Cardiac septum (tissue), 1 donor: ENCODE data around the gene IPO9. TPM values are rescaled to one million over a fixed set of nuclear protein-coding genes. Genes with fewer than 3 reads are reported as not detected.
"Not testable (repeated sequence)": the region's sequence is repeated elsewhere in the genome, so short reads cannot be mapped to it uniquely, and the experiment has no call there.

Source experiments
- DNase-seq: peaks from one replicate; pipeline ENCODE4 v3.0.0-alpha.2; 2020; ENCODE audit warnings: low spot score
- intact Hi-C: fragments of 100-400 bp; cut with DNase I; formaldehyde crosslinking; loops from one replicate; pipeline ENCODE4 v1.14.0; 2022
- total RNA-seq: library from RNA; stranded (reverse); fragmentation: NEBNext Ultra II Directional; extraction: Animal tissue kit (Norgen Biotek cat#: 25700); gene quantifications from one replicate; pipeline ENCODE4 v1.2.1, GENCODE V29; 2021
- donor health status: DM: no; HTN: no; CAD: no.

IPO9 gene
- total RNA-seq, 1 donor from 2014 or later, result 24.7 TPM

DNA sequence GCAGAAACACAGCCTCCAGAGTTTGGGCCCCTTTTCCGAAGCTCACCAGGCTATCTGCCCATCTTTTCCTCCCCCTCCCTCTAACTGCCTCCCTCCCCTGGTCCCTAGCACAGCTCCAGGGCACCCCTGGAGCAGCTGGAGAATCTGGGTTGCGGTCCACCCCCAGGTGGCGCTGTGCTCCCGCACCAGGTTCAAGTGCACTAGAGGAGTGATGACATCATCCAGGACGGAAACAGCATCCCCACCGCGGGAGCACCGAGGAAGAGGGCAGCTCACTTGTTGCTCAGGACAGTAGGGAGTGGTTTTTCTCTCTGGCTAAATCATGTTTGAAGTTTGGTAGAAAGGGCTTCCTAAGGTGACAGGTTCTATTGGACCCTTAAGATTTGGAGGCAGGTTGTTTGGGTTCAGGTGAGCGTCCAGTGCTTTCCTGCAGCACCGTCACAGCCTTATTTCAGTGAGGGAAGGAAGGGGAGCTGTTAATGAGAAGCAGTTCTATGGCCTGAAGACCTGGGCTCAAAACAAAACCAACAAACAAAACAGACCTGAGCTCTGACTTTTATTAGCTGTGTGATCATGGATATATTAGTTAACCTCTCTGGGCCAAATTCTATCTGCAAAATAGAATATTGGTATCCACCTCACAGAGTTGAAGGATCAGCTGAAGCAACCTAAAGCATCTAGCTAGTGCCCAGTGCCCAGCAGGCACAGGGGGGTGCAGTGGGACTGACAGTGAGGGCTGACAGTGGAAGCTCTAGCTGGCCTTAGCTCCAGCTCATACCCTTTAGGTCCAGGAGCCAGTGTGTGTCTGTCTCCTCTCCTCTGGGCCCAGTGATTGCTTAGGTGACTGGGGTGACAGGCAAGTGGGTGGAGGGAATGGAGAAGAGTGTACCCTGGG lies 67.2 kb downstream of the IPO9 start:
- intact Hi-C loops, result loop anchor here (1.0 to 10.0 kb wide), 3 partner anchors 71 to 239 kb away; partner anchors contain the start of gene IPO9
- DNase-seq, result peak; percentile 94

DNA sequence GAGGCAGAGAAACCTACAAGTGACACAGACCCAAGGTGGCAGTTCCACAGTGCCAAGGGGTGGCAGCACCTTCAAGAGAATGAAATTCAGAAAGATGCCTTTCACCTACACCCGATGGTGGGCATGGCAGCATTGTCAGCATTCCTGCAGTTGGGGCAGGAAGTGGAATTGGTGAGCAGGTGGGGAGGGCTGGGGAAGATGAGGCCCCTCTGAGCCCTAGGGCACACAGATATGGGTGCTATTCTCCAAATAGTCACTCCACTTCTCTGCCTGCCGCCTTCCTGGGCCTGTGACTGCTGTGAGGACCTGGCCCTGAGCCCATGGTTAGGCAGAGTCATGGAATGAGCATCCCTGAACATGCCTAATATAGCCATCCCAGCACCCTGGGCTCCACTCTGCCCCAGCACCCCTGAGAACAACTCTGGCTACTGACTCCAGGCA lies 68.0 kb downstream of the IPO9 start:
- intact Hi-C loops, result loop anchor here (1.0 to 10.0 kb wide), 3 partner anchors 72 to 238 kb away; partner anchors contain the start of gene IPO9
- DNase-seq, result peak; percentile 85

GRCh38 chr1:201898240-201898894 lies 69.4 kb downstream of the IPO9 start:
- no peak for DNase-seq
- intact Hi-C loops, result loop anchor here (10.0 kb wide), 2 partner anchors 74 to 236 kb away; partner anchors contain the start of gene IPO9

GRCh38 chr1:201898992-201899391 lies 70.0 kb downstream of the IPO9 start:
- intact Hi-C loops, result loop anchor here (10.0 kb wide), 2 partner anchors 74 to 236 kb away; partner anchors contain the start of gene IPO9
- no peak for DNase-seq

- no peak for DNase-seq
- intact Hi-C loops, result loop anchor here (10.0 kb wide), 2 partner anchors 75 to 235 kb away; partner anchors contain the start of gene IPO9
These were observed 70.9 kb downstream of the IPO9 start for GRCh38 chr1:201899683-201900429.

DNA sequence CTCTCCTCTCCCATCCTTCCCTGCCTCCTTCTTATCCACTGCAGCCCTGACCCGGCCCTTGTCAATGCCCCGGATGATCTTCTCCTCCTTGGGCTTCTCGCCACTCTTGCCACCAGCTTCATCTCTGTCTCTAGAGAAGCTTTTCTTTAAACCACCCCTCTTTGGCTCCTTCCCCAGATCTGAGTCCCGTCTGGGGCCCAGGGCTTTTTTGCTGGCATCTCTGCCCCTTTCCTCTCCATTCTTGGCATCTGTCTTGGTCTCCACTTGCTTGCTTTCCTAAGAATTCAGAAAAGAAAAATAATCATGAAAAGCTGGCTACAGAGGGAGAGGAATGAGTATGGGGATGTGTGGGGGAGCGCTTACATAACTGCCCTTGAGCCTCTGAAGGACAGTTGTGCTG lies 71.5 kb downstream of the IPO9 start:
- intact Hi-C loops, result no loop called here
- DNase-seq, result no peak

DNA sequence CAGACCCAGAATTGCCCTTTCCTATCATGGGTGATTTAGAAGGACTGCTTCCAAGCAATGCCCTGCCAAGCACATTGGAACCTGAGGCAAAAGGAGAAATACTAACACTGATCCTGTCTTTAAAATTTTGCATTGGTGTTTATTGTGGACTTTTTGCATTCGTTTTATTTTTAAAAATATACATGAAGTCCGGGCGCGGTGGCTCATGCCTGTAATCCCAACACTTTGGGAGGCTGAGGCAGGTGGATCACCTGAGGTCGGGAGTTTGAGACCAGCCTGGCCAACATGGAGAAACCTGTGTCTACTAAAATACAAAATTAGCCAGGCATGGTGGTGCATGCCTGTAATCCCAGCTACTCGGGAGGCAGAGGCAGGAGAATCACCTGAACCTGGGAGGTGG lies 72.1 kb downstream of the IPO9 start:
- intact Hi-C loops, DNase-seq: not testable (repeated sequence)

DNA sequence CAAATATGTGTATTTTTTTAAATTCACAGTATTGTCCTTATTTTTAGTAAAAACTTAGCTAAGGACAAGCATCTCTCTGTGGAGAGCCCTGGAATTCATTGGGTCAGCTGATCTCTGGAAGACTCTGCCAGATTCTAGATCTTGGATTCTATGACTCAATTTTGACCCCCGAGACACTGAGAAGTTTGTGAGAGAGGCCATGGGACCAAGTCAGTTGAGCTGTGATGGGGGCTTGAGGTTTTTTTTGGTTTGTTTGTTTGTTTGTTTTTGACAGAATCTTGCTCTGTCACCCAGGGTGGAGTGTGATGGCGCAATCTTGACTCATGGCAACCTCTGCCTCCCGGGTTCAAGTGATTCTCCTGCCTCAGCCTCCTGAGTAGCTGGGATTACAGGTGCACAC lies 73.2 kb downstream of the IPO9 start:
- DNase-seq, result no peak
- intact Hi-C loops, result no loop called here

DNA sequence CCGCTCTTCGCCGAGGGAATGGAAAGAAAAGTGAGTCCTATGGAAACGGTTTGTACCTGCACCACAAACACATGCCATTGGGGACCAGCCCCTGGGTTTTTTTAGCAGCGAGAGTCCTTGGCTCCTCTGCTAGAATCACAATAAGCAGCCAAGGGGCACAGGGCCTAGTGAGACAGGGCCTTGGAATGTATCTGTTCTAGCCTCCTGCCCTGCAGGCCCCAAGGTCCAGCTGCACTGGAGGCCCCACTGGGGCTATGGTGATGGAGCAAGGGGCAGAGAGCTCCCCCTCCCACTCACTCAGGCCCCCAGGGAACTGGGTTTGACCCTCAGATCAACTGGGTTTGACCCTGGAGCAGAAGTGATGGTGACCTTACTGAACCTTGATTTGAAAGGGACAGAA lies 74.2 kb downstream of the IPO9 start:
- no peak for DNase-seq
- intact Hi-C loops, result no loop called here

- no peak for DNase-seq
- intact Hi-C loops, result no loop called here
These were observed 75.6 kb downstream of the IPO9 start for GRCh38 chr1:201904579-201904978.

GRCh38 chr1:201905234-201905890 lies 76.4 kb downstream of the IPO9 start:
- intact Hi-C loops, result loop anchor here (5.0 kb wide), 1 partner anchor 37 kb away; no protein-coding TSS in a partner anchor
- DNase-seq, result no peak

DNA sequence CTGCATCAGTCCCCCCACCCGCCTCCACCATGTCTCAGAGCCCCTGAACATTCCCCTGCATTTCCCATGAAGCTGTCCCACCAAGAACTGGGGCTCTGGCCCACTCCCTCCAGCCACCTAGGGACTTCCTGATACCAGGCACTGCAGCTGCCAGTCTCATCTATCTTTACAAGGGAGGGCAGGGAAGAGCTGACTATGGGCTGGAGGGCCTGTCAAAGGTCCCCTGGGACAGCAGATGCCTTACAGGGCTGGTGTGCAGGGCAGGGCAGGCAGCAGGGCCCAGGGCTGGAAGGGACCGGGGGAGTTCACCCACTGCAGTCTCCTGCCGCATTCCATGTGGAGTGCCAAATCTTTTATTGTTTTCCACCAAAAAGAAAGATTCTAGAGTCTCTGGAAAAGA lies 77.4 kb downstream of the IPO9 start:
- intact Hi-C loops, result loop anchor here (5.0 kb wide), 1 partner anchor 36 kb away; no protein-coding TSS in a partner anchor
- DNase-seq, result no peak

GRCh38 chr1:201907621-201908020 lies 78.7 kb downstream of the IPO9 start:
- DNase-seq, result no peak
- intact Hi-C loops, result loop anchor here (5.0 kb wide), 1 partner anchor 35 kb away; no protein-coding TSS in a partner anchor

DNA sequence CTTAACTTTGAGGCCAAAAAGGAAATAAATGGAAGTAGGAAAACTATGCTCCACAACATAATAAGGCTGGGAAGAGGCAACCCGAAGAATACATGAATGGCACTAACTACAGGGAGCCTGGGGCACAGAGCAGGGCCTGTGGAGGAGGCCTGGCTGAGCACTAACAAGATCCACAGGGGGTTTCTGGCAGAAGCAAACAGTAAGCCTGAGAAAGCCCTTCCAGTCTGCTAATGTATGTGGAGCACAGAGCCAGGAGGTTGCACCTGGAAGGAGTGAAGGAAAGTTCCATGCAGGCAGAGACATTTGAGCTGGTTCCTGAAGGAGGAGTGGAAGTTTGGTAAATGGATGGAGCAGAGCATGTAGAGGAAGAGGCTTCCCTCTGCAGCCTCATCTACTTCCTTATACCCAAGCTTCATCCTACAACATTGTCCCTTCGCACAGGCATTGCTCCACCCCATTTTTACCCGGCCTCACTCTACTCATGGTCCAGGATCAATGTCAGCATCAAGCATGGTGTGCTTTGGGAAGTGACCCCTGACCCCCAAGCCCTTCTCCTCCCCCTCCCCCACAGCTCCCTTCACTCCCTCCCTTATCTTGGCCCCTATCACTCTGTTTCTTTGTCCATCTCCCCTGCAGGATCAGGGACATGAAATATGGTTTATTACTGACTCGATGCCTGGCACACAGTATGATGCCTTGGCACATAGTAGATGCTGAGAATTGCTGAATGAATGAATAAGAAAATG lies 83.0 kb downstream of the IPO9 start:
- intact Hi-C loops, result no loop called here
- DNase-seq, result no peak

DNA sequence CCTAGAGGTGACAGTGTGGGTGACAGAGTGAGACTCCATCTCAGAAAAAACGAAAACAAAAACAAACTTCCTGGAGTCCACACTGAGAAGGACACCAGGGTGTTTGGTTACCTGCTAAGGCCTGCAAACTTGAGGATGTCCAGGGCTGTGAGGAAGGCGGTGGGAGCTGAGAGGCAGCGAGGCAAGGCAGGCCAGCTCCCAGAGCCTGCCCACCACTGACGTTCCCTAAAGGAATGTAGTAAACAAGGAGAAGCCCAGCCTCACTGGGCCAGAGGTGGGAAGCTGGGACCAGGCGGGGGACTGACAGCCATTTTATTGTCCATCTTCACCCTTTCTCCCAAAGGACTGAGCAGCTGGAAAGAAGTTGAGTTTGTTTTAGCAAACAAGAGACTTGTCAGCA lies 83.9 kb downstream of the IPO9 start:
- no peak for DNase-seq
- intact Hi-C loops, result no loop called here

DNA sequence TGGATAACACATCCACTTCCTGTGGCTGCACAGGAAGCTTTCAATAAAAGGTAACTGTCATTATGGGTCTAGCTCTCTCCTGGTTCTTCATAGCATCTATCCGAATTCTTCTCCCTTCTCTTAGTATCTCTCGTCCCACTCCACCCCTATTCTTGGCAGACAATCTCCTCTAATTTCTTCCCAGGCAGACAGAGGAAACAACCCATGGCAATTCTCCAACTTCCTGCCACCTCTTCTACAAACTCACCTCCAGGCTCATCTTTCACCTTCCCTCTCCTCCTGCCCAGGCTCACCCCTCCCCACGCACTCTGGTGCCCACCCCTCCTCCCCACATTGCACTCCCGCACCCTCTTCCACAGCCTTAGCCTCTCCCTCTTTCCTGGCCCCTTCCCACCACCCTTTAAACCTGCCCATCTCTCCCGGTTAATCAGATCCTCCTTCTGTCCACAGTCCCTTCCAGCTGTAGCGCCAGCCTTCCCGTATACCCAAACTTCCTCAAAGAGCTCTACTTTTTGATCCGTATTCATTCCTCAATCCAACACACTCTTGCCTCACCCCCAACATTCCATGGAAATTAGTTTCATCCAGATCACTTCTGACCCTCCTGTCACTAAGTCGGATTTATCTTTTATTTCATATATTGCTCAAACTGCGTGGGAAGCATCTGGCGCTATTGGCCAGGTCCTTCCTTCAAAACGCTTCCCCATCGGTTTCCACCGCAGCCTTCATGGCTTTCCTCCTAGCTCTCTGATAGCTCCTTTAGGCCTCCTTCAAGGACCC lies 85.7 kb downstream of the IPO9 start:
- DNase-seq, result no peak
- intact Hi-C loops, result no loop called here

DNA sequence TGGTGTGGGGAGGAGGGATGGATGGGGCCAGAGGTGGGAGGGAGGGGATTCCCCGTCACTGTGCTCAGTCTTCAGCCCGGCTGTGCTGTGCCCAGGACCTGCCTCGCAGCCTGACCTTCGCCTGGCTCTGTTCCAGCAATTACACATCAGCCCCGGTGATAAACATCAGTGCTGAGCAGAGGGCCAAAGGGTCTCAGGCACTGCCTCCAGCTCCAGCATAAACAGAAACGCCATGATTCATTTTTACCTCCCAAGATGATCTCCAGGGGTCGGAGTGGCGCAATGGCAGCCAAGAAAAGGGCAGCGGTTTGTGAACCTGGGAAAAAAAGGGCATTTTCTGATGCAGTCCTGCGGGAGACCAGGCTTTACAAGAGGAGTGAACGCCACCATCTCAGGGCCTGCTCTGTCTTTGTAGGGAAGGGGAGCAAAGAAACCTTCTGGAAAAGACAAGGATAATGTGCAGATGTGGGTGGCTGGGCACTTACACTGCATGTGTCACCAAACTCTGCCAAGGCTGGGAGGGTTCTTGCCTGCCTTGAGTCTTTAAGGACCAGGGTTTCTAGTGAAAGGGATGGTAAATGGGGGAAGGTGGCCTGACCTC lies 87.8 kb downstream of the IPO9 start:
- intact Hi-C loops, result no loop called here
- DNase-seq, result no peak
